Hepatocyte (in vitro differentiated cells): ENCODE measurements around the gene ATP5F1B.

Source experiments
- CTCF ChIP-seq: fragments of 200-600 bp; sonication (generic); IDR thresholded peaks from 2 replicates; pipeline ENCODE4 v1.5.1; 2016; ENCODE audit warnings: antibody characterized with exemption, mild to moderate bottlenecking; ENCODE audit not compliant: poor library complexity
- EZH2phosphoT487 ChIP-seq: fragments of 200-600 bp; sonication (generic); IDR thresholded peaks from one replicate; pipeline ENCODE4 v1.6.1; 2018; ENCODE audit warnings: antibody characterized with exemption, mild to moderate bottlenecking, low read depth, moderate library complexity; ENCODE audit not compliant: unreplicated experiment, severe bottlenecking

- TF ChIP-seq CTCF (no peak), EZH2phosphoT487 (no peak)
Measured at GRCh38 chr12:56670836-56671235, 25.1 kb upstream of the ATP5F1B start.
